HG02571 (cell line): ENCODE results near the gene STXBP5L.
"Not testable (repeated sequence)": the region's sequence is repeated elsewhere in the genome, so short reads cannot be mapped to it uniquely, and the experiment has no call there.

ENCODE experiments used
- ATAC-seq: cut with Tn5 transposase; IDR thresholded peaks from one replicate; pipeline ENCODE4 v1.9.1; 2021; ENCODE audit warnings: mild to moderate bottlenecking, moderate library complexity; ENCODE audit not compliant: unreplicated experiment

The STXBP5L gene

GRCh38 chr3:121223116-121223515 is 315.1 kb downstream of the STXBP5L start:
- ATAC-seq = no peak

- no peak for ATAC-seq
These were observed 321.0 kb downstream of the STXBP5L start for GRCh38 chr3:121228971-121229370.

- not testable (repeated sequence) for ATAC-seq
These were observed 322.2 kb downstream of the STXBP5L start for GRCh38 chr3:121230194-121230593.

- ATAC-seq = no peak
These were observed 323.9 kb downstream of the STXBP5L start for GRCh38 chr3:121231872-121232271.

- no peak for ATAC-seq
These were observed 324.6 kb downstream of the STXBP5L start for GRCh38 chr3:121232309-121233225.

- no peak for ATAC-seq
These were observed 335.2 kb downstream of the STXBP5L start for GRCh38 chr3:121243208-121243607.

- no peak for ATAC-seq
These were observed 344.7 kb downstream of the STXBP5L start for GRCh38 chr3:121252676-121253075.

- no peak for ATAC-seq
These were observed 361.4 kb downstream of the STXBP5L start for GRCh38 chr3:121269389-121269788.

- ATAC-seq = no peak
These were observed 366.4 kb downstream of the STXBP5L start for GRCh38 chr3:121274411-121274810.

- ATAC-seq = no peak
These were observed 387.4 kb downstream of the STXBP5L start for GRCh38 chr3:121295452-121295851.

GRCh38 chr3:121295979-121296378 is 388.0 kb downstream of the STXBP5L start:
- ATAC-seq = no peak

- no peak for ATAC-seq
These were observed 416.3 kb downstream of the STXBP5L start for GRCh38 chr3:121324320-121324719.

- no peak for ATAC-seq
These were observed 422.1 kb downstream of the STXBP5L start for GRCh38 chr3:121330118-121330517.

GRCh38 chr3:121330634-121331033 is 422.6 kb downstream of the STXBP5L start:
- no peak for ATAC-seq

- ATAC-seq = not testable (repeated sequence)
These were observed 448.0 kb downstream of the STXBP5L start for GRCh38 chr3:121355960-121356359.

GRCh38 chr3:121362035-121362734 is 454.2 kb downstream of the STXBP5L start:
- ATAC-seq = no peak

GRCh38 chr3:121388308-121388707 is 480.3 kb downstream of the STXBP5L start:
- ATAC-seq = not testable (repeated sequence)

GRCh38 chr3:121395967-121396366 is 488.0 kb downstream of the STXBP5L start:
- ATAC-seq = not testable (repeated sequence)

GRCh38 chr3:121398051-121398450 is 490.0 kb downstream of the STXBP5L start:
- ATAC-seq = not testable (repeated sequence)

- ATAC-seq = no peak
These were observed 491.8 kb downstream of the STXBP5L start for GRCh38 chr3:121399820-121400219.

GRCh38 chr3:121405631-121406030 is 497.6 kb downstream of the STXBP5L start:
- no peak for ATAC-seq

- ATAC-seq = no peak
These were observed 503.5 kb downstream of the STXBP5L start for GRCh38 chr3:121411523-121411922.
